T47D (cell line): ENCODE data around the gene ALK.

ENCODE experiments used
- DNase-seq, 2 experiments: peaks; one replicate each; pipeline versions ENCODE4 v3.0.0 to v3.0.0-alpha.2; 2011 to 2012; ENCODE audit warnings: low read depth in 1 of 2, low spot score in 1 of 2
- JUND ChIP-seq: IDR thresholded peaks from 2 replicates; pipeline ENCODE4 v1.6.1; 2012; ENCODE audit warnings: low read depth
- in situ Hi-C: cut with HindIII; loops from 2 replicates; pipeline ENCODE4 v1.10.0; 2016; ENCODE audit warnings: low sequenced_read_pairs, low pct_unique_long_range_greater_than_20kb

Gene ALK

GRCh38 chr2:29657674-29658073 lies 263.7 kb downstream of the ALK start:
- in situ Hi-C loops = no loop called here
- no peak for DNase-seq
- no peak for TF ChIP-seq JUND

- in situ Hi-C loops = no loop called here
- no peak for TF ChIP-seq JUND
- no peak for DNase-seq
Observed at GRCh38 chr2:29655391-29656086, 265.8 kb downstream of the ALK start.

GRCh38 chr2:29650631-29651097 lies 270.7 kb downstream of the ALK start:
- in situ Hi-C loops = no loop called here
- no peak for TF ChIP-seq JUND
- DNase-seq = no peak

GRCh38 chr2:29644949-29645348 lies 276.4 kb downstream of the ALK start:
- in situ Hi-C loops = no loop called here
- DNase-seq = no peak
- TF ChIP-seq JUND = no peak

GRCh38 chr2:29643196-29643595 lies 278.2 kb downstream of the ALK start:
- TF ChIP-seq JUND = no peak
- DNase-seq = no peak
- in situ Hi-C loops = no loop called here

GRCh38 chr2:29640360-29640759 lies 281.0 kb downstream of the ALK start:
- TF ChIP-seq JUND = no peak
- in situ Hi-C loops = no loop called here
- DNase-seq = no peak

GRCh38 chr2:29638641-29639040 lies 282.7 kb downstream of the ALK start:
- in situ Hi-C loops = no loop called here
- no peak for DNase-seq
- TF ChIP-seq JUND = no peak

GRCh38 chr2:29634916-29635315 lies 286.5 kb downstream of the ALK start:
- TF ChIP-seq JUND = no peak
- DNase-seq = no peak
- in situ Hi-C loops = no loop called here

- no peak for TF ChIP-seq JUND
- in situ Hi-C loops = no loop called here
- DNase-seq = no peak
Observed at GRCh38 chr2:29632018-29632417, 289.4 kb downstream of the ALK start.

GRCh38 chr2:29629495-29629894 lies 291.9 kb downstream of the ALK start:
- TF ChIP-seq JUND = no peak
- DNase-seq = no peak
- in situ Hi-C loops = no loop called here

GRCh38 chr2:29628862-29629261 lies 292.5 kb downstream of the ALK start:
- in situ Hi-C loops = no loop called here
- no peak for DNase-seq
- TF ChIP-seq JUND = no peak

GRCh38 chr2:29628108-29628745 lies 293.2 kb downstream of the ALK start:
- in situ Hi-C loops = no loop called here
- DNase-seq = no peak
- TF ChIP-seq JUND = no peak

- in situ Hi-C loops = no loop called here
- no peak for DNase-seq
- no peak for TF ChIP-seq JUND
Observed at GRCh38 chr2:29627279-29627711, 294.1 kb downstream of the ALK start.
